HG02938 (cell line): ENCODE results near the gene HEPN1.
"Not testable (repeated sequence)": the region's sequence is repeated elsewhere in the genome, so short reads cannot be mapped to it uniquely, and the experiment has no call there.

ENCODE experiments used
- ATAC-seq: cut with Tn5 transposase; IDR thresholded peaks from one replicate; pipeline ENCODE4 v1.9.1; 2021; ENCODE audit warnings: mild to moderate bottlenecking, moderate library complexity; ENCODE audit not compliant: unreplicated experiment

The HEPN1 gene

DNA sequence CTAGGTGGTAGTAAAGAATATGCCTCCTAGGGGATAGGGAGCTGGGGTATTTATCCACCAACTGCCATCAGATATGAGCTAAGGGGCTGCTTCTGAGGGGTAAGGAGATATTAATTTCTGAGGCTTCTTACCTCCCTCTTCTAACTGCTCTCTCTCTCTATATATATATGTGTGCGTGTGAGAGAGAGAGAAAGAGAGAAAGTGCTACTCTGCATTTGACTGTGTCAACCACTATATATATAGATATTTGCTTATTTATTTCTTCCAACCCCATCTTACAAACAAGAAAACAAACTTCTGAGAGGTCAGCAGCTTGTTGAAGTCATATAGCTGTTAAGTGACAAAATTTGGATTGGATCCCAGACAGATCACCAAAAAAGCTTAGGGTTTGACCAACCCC is 22.7 kb downstream of the HEPN1 start:
- ATAC-seq, result no peak

DNA sequence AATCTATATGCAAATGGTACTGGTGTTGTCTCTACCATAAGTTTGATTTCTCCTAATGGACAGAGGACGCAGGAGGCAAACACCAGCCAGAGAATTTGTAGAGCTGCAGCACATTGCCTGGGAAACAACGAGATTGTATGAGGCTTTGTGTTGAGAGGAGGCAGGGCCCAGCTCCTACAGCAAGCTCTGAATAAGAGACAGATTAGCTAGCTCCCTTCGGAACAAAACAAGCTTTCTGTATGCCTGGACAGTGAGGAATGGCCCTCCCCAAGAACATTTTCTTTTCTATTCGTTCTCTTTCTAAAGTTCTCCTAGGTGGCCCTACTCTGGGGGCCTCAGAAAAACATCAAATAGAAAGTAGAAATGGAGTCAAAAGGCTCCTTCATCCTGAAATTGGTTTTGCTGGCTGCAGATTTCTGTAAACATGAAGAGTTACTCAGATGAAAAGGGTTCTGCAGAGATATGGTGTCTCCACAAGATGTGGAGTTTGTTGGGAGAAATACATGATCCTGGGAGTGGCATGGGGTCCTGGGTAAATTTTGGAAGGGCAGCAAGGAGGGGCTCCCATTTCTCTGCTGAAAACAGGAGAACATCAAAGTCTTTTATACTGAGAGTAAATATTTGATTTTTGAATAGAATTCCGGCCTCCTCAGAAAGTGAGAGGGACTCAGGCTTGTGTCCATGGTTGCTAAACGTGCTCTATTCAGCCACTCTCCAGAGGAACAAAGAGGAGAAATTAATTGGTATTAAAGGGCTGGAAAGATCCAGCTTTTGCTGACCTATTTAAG is 23.6 kb downstream of the HEPN1 start:
- ATAC-seq, result no peak

DNA sequence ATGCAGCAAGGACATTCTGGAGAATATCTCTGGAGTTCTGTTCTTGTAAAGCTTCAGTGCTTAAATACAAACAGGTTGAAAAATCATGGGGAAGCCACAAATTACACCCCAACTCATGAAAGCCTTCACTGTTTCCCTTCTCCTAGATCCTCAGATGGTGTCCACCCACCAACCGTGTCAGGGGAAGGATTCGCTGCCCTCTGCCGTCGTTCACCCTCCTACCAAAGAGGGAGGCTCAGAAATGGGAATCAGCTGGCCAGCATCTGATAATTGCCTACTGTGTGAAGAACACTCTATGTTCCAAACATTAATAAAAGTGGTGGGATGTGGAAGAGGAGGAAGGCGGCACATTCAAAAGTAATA is 24.2 kb downstream of the HEPN1 start:
- no peak for ATAC-seq

DNA sequence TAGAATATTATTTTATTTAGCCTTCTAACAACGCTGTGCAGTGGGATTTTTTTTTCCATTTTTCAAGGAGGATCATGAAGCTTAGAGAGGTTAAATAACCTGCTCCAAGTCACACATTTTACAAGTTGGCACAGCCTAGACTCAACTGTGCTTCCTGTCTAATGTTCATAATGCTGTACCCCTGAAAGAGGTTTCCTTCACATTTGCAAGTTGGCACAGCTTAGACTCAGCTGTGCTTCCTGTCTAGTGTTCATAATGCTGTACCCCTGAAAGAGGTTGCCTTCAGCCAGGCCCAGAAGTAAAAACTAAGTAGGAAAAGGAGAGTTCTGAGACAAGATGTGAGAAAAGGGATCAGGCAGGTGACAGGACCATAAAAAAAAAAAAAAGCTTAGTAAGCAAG is 24.7 kb downstream of the HEPN1 start:
- ATAC-seq, result no peak

DNA sequence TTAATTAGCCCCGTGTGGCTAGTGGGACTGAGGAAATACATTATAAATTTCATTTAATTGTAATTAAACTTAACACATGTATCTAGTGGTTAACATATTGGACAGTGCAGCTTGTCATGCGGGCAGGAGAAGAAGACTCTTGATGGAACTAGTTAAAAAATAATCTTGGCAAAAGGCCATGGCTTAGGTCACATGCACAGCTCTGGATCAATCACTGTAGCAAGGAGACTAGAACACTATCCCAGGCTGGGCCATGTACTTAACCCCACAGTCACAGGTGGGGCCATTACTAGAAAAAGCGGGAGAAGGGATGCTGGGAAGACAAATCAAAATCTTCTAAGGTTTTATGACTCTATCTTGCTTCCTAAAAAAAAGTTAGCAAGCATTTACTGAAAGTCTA is 25.5 kb downstream of the HEPN1 start:
- no peak for ATAC-seq

DNA sequence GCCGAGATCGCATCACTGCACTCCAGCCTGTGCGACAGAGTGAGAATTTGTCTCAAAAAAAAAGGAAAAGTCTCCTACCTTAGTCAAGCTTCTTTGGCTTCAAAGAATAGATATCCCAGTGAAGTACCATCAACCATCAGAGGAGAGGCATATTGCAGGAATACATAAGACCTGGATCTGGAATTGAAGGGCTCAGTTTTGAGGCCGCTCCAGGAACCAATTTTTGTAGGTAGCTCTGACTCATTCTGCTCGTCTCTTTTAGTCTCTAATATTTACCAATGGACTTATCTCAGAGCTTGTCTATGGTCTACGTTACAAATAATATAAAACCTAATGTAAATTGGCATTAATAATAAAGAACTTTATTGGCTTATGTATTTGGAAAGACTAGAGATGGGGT is 26.8 kb downstream of the HEPN1 start:
- no peak for ATAC-seq

DNA sequence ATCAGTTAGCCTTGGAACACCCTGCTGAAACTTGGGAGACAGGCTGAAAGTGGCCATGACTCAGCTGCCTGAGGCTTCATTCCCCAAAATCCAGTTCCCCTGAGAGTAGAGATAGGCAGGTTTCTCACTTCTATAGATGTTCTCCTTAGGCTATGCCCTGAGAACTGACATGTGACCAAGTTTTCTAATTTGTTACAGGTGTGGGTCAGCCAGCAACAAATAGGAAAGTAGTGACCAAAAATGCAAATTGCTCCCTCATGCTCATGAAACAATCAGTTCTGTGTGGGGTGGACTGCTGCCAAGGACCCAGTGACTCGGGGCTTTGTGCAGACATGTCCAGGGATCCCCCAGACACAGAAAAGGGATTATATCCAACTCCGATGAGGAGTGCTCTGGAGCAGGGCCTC is 27.7 kb downstream of the HEPN1 start:
- ATAC-seq, result no peak

DNA sequence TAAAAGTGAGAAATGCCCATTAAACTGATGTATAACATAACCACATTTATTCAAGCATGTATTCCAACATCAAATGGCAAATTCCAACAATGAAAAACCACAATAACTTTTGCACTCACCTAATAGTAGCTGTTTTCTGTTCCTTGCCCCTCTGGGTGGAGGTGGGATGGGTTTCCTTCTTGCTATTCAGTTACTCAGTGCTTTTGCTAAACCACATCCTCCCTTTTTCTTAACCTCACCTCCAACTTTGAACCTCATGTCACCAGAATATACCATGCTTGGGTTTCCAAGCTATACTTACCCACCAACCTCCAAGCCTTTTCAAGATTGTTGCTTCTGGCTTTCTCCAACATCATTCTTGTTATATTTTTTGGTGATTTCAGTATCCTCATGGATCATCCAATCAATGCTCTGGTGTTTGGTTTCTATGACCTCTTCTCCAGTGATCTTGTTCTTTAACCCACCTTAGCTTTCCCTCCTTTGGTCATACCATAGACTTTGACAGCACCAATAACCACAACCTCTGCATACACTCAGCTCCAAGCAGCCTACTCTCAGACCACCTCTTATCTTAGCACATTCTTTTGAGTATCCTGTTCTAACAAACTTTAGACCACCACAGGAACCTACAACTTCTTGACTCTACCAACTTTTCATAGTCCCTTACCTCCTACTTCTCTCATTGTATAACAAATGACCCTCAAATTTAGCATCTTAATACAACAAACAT is 31.7 kb downstream of the HEPN1 start:
- no peak for ATAC-seq

DNA sequence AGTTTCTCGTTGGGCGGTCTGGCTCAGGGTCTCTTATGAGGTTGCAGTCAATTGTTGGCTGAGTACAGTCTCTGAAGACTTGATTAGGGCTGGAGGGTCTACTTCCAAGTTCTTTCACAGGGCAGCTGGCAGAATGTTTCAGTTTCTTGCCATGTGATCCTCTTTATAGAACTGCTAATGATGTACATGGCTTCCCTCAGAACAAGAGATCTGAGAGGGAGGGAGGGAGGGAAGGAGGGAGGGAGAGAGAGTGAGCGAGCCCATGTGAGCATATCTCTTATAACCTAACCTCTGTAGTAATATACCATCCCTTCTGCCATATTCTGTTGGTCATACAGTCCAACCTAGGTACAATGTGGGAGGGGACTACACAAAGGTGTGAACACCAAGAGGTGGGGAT is 32.3 kb downstream of the HEPN1 start:
- ATAC-seq, result no peak

DNA sequence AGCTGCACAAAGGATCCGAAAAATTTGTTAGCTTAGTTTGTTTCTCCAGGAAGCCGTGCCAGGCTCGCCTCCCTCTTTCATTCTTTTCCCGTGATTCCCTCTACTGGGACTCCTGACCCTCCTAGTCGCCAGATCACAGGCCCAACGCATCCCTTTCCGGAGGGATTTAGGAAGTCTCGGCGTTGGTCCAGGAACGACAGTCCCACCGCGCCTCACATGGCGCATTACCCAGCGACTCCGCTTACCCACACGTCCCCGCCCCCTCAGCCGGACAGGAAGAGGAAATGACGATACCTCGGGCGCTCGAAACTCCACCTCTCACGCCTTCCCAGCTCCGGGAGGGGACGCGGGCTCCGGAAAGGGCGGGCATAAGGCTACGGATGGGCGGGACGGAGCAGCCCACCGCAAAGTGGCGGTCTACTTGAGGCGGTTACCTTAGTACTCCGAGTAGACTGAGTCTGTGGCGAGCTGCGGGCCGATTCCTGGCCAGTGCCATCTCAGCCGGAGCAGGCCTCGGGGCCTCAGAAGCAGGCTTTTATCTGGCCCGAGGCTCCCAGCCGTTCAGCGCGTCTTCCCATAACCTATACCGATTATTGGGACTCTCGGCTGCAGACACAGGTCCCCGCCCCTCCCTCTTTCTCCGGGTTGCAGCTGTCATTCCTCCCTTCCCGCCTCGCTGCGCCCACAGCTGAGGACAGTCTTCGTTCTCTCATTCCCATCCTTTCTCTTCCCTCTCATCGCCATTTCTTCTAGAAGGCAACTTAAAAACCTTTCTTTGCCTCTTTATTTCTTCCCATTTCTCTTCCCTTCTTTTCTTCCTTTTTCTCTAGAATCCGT is 34.9 kb downstream of the HEPN1 start, which contains the start of gene CCDC15:
CCDC15 (plus strand) TSS at position 450 of the 837 bp plus-strand sequence. CDS start 531 bp downstream, outside the sequence.
- peak; percentile 99 for ATAC-seq

DNA sequence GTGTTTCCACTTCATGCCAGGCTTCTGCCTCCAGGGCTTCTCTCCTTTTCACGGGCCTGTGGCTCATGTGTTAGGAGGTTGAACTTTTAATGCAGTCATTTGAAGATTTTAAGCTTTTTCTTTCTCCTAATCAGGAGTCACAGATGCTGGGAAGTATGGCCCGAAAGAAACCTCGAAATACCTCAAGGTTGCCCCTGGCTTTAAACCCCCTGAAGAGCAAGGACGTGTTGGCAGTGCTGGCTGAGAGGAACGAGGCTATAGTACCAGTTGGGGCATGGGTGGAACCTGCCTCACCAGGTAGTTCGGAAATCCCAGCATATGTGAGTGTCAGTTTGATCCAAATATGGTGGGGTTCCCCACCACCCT is 35.5 kb downstream of the HEPN1 start:
- ATAC-seq, result no peak

DNA sequence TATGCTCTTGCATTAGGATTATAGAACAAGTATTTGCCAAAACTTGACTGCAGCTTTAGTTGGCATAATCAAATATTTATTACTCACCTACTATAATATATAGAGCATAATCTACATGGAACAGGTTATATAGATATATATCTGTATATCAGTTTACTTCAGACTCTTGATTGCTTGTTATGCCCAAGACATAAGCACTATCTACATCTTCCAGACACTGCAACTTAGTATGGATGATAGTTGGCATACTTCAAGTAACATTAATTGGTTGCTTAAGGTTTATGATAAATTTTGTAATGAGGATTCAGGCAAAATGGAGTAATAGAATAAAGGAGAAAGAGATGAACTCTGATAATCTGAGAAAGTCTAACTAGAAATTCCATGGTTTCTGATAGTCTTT is 36.0 kb downstream of the HEPN1 start:
- no peak for ATAC-seq

DNA sequence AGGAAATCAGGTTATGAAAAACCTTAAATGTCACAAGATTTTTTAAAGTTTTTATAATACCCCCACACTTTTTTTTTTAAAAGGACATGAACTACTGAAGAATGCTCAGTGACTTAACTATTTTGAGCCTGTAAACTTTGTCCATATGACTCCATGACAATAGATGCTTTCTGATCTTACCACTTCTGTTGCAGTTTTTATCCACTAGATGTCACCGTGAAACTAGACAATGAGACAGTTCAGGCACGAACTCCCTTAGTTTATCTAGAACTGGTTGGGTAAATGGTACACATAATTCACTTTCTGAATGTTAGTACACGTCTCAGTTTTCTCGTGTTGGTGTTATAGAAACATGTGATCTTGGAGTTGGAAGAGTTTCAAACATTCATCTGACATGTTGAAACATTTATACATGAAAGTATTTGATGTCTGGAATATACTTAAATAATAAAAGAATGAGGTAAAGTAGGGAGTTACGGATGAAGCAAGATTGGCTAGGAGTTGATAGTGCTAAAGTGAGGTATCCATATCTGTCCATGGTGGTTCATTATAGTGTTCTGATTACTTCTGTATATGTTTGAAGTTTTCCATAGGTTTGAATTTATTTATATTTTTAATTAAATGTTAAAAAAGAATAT is 43.0 kb downstream of the HEPN1 start:
- ATAC-seq, result peak; percentile 100

DNA sequence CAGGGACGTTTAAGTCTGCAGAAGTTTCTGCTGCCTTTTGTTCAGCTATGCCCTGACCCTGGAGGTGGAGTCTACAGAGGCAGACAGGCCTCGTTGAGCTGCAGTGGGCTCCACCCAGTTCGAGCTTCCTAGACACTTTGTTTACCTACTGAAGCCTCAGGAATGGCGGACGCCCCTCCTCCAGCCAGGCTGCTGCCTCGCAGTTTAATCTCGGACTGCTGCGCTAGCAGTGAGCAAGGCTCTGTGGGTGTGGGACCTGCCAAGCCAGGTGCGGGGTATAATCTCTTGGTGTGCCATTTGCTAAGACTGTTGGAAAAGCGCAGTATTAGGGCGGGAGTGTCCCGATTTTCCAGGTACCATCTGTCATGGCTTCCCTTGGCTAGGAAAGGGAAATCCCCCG is 49.1 kb downstream of the HEPN1 start:
- ATAC-seq, result not testable (repeated sequence)
